ENCODE data around the gene MYCT1.

The MYCT1 gene

GRCh38 chr6:152723398-152723797 lies 25.7 kb downstream of the MYCT1 start:
- DNase-seq (ENCODE audit: low spot score), result no peak

DNA sequence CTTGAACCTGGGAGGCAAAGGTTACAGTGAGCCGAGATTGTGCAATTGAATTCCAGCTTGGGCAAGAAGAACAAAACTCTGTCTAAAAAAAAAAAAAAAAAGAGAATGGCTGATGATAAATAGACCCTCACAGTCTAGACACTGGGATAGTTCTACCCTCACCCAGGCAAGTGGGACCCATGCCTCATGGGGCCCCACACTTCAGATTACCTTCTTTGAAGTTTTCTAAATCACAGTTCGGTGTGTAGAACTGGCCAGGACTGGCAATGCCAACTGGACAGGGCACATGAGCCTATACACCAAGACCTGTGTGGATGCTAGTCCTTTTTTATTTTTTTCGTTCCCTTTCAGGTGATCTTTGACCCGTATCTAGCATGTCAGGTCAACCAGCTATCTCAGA lies 28.6 kb downstream of the MYCT1 start:
- no peak for DNase-seq (ENCODE audit: low spot score)

- DNase-seq (ENCODE audit: low spot score), result peak; percentile 15
These were observed 29.8 kb downstream of the MYCT1 start for GRCh38 chr6:152727507-152727906.

DNA sequence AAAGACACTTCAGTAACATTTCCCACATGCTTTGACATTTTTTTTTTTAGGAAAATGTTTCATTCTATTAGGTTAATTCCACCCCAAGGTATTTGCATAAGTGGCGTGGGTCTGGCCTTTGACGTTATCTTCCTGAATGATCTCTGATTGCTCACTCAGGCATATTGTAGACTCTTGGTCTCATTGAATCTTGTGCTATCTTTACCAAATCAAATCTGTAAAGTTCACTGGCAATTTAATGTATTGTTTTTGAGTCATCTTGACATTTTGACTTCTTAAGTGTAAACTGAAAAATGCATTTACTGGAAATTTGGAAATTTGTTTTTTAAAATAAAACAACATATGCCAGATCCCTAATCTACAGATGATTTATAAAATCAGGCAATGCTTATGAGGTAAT lies 36.9 kb downstream of the MYCT1 start:
- DNase-seq (ENCODE audit: low spot score), result no peak

DNA sequence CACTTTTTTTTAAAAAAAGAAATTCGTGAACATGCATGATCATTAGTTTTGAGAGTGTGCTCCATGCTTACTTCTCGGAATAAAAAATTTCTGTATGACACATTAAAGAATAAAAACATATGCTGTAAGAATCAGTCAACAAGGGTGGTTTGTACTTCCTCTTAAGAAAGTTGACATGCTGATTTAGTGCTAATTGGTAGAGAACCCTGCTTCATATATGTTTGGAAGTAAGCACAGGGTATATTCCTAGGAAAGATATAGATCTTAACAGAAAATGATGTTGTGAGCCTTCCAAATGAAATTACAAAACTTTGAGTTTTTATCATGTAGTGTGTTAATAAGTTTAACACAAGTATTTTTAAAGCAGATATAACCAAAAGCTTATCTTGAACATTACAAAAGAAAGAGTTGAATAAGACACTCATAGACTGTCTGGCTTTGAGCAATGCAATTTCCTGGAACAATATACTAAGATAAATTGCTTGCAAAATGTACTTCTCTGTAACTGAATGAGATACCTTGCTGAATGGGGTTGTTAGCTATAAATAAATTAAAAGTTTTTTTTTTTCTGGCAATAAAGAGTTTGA lies 39.1 kb downstream of the MYCT1 start:
- DNase-seq (ENCODE audit: low spot score), result no peak

GRCh38 chr6:152745509-152746171 lies 47.9 kb downstream of the MYCT1 start:
- DNase-seq (ENCODE audit: low spot score), result no peak

- peak; percentile 69 for DNase-seq (ENCODE audit: low spot score)
These were observed 48.5 kb downstream of the MYCT1 start for GRCh38 chr6:152746172-152746553.

- no peak for DNase-seq (ENCODE audit: low spot score)
These were observed 51.1 kb downstream of the MYCT1 start for GRCh38 chr6:152748843-152749242.

DNA sequence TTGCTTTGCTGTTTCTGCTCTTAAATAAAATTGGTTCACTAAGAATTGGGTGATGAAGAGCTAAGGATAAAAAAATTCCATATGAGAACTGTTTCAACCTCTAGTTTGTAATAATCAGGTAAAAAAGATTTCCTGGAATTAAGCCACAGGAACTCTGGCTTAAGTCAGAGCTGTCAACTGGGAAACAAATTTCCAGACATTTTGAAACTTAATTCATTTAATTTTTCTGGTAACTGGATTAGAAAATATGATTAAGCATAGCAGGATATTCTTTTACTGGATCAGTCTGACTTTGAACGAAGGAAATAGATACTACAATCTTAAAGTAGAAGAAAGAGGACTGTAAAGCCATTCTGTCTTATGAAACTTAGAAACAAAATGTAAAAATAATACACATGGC lies 51.6 kb downstream of the MYCT1 start:
- DNase-seq (ENCODE audit: low spot score), result no peak

DNA sequence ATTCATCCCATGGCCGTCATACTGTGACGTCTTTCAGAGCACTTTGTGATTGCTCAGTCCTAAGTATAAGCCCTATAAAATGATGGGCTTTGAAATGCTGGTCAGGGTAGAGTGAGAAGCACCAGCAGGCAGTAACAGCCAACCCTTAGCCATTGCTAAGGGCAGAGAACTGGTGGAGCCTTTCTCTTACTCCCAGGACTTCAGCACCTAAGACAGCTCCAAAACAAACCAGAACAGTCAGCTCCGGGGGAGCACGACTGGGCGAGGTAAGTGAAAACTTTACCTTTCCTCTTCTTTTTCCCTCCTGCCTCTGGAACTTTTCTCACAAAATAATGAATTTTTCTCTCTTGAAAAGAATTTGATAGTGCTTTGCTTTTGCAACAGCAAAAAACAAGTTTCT lies 53.0 kb downstream of the MYCT1 start, which contains the start of gene VIP:
VIP (plus strand) TSS at position 104 of the 400 bp plus-strand sequence. CDS start 1,381 bp downstream, outside the sequence.
- DNase-seq (ENCODE audit: low spot score), result peak; percentile 36

DNA sequence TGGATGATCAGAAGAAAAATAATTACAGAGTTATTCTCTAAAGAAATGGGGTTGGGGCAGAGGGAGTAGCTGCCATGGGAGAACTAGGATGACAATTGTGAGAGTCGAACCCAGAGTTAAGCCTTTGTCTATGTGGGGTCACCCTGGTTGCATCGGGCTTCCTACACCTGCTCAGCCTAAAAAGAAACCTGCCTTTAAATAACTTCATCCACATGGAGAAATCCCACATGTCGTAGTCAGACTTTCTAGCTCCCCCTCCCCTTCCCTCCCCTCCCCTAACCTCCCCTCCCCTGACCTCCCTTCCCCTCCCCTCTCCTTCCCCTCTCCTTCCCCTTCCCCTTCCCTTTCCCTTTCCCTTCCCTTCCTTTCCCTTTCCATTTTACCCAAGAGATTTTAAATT lies 67.6 kb downstream of the MYCT1 start:
- no peak for DNase-seq (ENCODE audit: low spot score)

GRCh38 chr6:152769159-152769558 lies 71.5 kb downstream of the MYCT1 start:
- no peak for DNase-seq (ENCODE audit: low spot score)

GRCh38 chr6:152769993-152770392 lies 72.3 kb downstream of the MYCT1 start:
- no peak for DNase-seq (ENCODE audit: low spot score)

DNA sequence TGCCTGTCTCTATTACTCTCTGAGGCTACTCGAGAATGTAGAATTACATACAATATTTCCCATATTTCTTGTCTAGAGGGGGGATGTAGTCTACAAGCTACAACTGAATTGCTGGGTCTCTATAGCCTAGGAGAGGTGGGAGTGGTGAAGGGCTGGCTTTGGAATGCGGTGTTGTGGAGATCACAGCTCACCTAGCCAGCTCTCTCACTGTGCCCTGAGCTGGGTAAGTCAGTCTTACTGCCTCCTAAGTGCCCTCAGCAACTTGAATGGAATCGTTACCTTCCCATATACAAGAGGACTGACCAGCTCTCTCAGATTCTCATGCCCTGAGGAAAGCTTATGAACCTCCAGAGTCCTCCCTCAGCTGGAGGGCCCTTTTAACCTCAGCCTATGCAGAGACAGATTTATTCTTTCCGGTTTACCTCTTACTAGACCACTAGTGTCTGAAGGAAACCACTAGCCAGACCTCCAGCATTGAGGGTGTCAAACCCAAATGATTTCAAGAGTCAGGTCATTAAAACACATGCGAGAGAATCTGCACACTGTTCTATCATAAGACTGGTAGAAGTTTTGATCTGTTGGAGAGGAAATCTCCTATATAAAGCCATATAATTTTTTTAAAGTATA lies 73.5 kb downstream of the MYCT1 start:
- DNase-seq (ENCODE audit: low spot score), result no peak
